HG02981 (cell line): ENCODE data around the gene F8.
"Not testable (repeated sequence)": the region's sequence is repeated elsewhere in the genome, so short reads cannot be mapped to it uniquely, and the experiment has no call there.

Source experiments
- ATAC-seq: cut with Tn5 transposase; IDR thresholded peaks from one replicate; pipeline ENCODE4 v1.9.1; 2021; ENCODE audit warnings: mild to moderate bottlenecking, moderate library complexity; ENCODE audit not compliant: unreplicated experiment

F8 gene

GRCh38 chrX:154886069-154886788, 136.3 kb downstream of the F8 start, which contains the start of gene F8A1:
Gene F8A1 (plus strand): TSS chrX:154886355. CDS start chrX:154886375, 20 bp downstream.
- peak; percentile 52 for ATAC-seq

GRCh38 chrX:154885549-154885948, 137.0 kb downstream of the F8 start:
- not testable (repeated sequence) for ATAC-seq

GRCh38 chrX:154885057-154885456, 137.5 kb downstream of the F8 start:
- not testable (repeated sequence) for ATAC-seq

GRCh38 chrX:154884069-154884468, 138.5 kb downstream of the F8 start:
- ATAC-seq = not testable (repeated sequence)

GRCh38 chrX:154873329-154873728, 149.2 kb downstream of the F8 start:
- ATAC-seq = no peak

GRCh38 chrX:154868522-154868921, 154.0 kb downstream of the F8 start:
- ATAC-seq = not testable (repeated sequence)

GRCh38 chrX:154855256-154855655, 167.3 kb downstream of the F8 start:
- no peak for ATAC-seq

GRCh38 chrX:154850957-154851611, 171.4 kb downstream of the F8 start:
- no peak for ATAC-seq

- ATAC-seq = no peak
Observed at GRCh38 chrX:154840856-154841255, 181.7 kb downstream of the F8 start.

- ATAC-seq = no peak
Observed at GRCh38 chrX:154836163-154836562, 186.4 kb downstream of the F8 start.

- ATAC-seq = no peak
Observed at GRCh38 chrX:154834562-154834961, 188.0 kb downstream of the F8 start, which contains the start of gene SMIM9. Gene SMIM9 (minus strand): TSS chrX:154834662. CDS start chrX:154830856, 3,806 bp downstream.

GRCh38 chrX:154833746-154834274, 188.7 kb downstream of the F8 start:
- ATAC-seq = no peak

GRCh38 chrX:154829926-154830442, 192.5 kb downstream of the F8 start:
- no peak for ATAC-seq

- ATAC-seq = no peak
Observed at GRCh38 chrX:154829134-154829533, 193.4 kb downstream of the F8 start.

GRCh38 chrX:154828016-154828408, 194.5 kb downstream of the F8 start:
- no peak for ATAC-seq

- ATAC-seq = peak; percentile 94
Observed at GRCh38 chrX:154827194-154828015, 195.1 kb downstream of the F8 start.

GRCh38 chrX:154825586-154825985, 196.9 kb downstream of the F8 start:
- not testable (repeated sequence) for ATAC-seq

GRCh38 chrX:154824638-154825037, 197.9 kb downstream of the F8 start:
- ATAC-seq = no peak

GRCh38 chrX:154822029-154822428, 200.5 kb downstream of the F8 start:
- ATAC-seq = no peak

GRCh38 chrX:154821523-154821922, 201.0 kb downstream of the F8 start:
- no peak for ATAC-seq
